HepG2 (cell line): ENCODE data around the gene OR2W3. TPM values are rescaled to one million over a fixed set of nuclear protein-coding genes. Genes with fewer than 3 reads are reported as not detected.

Source experiments
- ATAC-seq: fragments of 200-7000 bp; cut with Tn5 transposase; 3 replicates; pipeline ENCODE4 v1.9.1; 2020; ENCODE audit warnings: mild to moderate bottlenecking, moderate library complexity
- BruUV-seq: library from RNA; stranded (reverse); fragments of 400-500 nt; replicated peaks from 2 replicates; lab custom pipeline; 2021; lab: Mats Ljungman, UMichigan
- CTCF ChIA-PET: fragments of 300-600 bp; formaldehyde crosslinking; extraction: SDS; loops from one replicate; lab custom pipeline; 2021; ENCODE audit warnings: low total read pairs, inconsistent platforms, low intra/inter-chr PET ratio; lab: Yijun Ruan, JAX
- POLR2A ChIA-PET: fragments of 350-600 bp; sonication (Branson Sonifier 250); formaldehyde crosslinking; loops from one replicate; lab custom pipeline; 2020; ENCODE audit warnings: antibody characterized with exemption, inconsistent platforms; lab: Yijun Ruan, JAX
- DNase-seq: peaks from one replicate; pipeline ENCODE4 v3.0.0-alpha.2; 2015; ENCODE audit warnings: low spot score
- FAIRE-seq: peaks from 3 replicates; lab custom pipeline; 2011; peaks lifted over from hg19 to GRCh38; lab: Jason Lieb, UNC
- H2AFZ ChIP-seq: one replicate; pipeline ENCODE4 v1.6.1; 2011; ENCODE audit warnings: low read length, inconsistent platforms
- H3K27ac ChIP-seq: fragments of 300-600 bp; 3 replicates; pipeline ENCODE4 v1.8.0; 2011; ENCODE audit warnings: mixed run types, mild to moderate bottlenecking, mixed read lengths, low read length, inconsistent platforms; ENCODE audit not compliant: insufficient read depth; ENCODE audit errors: extremely low read length
- H3K27me3 ChIP-seq, 2 experiments: fragments of 200-600 bp in 1 of 2; 2 replicates in 1 of 2; 3 replicates in 1 of 2; pipeline versions ENCODE4 v1.6.0 to v1.8.0; 2011; ENCODE audit warnings: low read length in 2 of 2, mild to moderate bottlenecking in 2 of 2, moderate library complexity in 2 of 2, inconsistent platforms in 1 of 2; ENCODE audit not compliant: insufficient read depth in 2 of 2, control insufficient read depth in 1 of 2
- H3K36me3 ChIP-seq, 2 experiments: fragments of 200-600 bp in 1 of 2; replicated peaks in 1 of 2; 2 replicates in 1 of 2; 3 replicates in 1 of 2; pipeline versions ENCODE4 v1.5.1 to v1.8.0; 2011; ENCODE audit warnings: low read length in 2 of 2, inconsistent platforms in 1 of 2; ENCODE audit not compliant: insufficient read depth in 2 of 2, control insufficient read depth in 1 of 2
- H3K4me1 ChIP-seq: 2 replicates; pipeline ENCODE4 v1.5.1; 2012; ENCODE audit warnings: low read length, inconsistent platforms; ENCODE audit not compliant: insufficient read depth
- H3K4me2 ChIP-seq: 2 replicates; pipeline ENCODE4 v1.6.0; 2011; ENCODE audit warnings: low read depth, low read length, inconsistent platforms
- H3K4me3 ChIP-seq, 3 experiments: fragments of 200-600 bp in 1 of 3; sonication (generic), shearing (Covaris generic) in 1 of 3; replicated peaks in 1 of 3; 2 replicates each; pipeline ENCODE4 v1.5.1; 2011 to 2016; ENCODE audit warnings: low read length in 3 of 3, inconsistent platforms in 2 of 3, low read depth in 2 of 3, mild to moderate bottlenecking in 2 of 3, control low read depth in 1 of 3, mixed read lengths in 1 of 3; ENCODE audit not compliant: insufficient read depth in 1 of 3
- H3K79me2 ChIP-seq: one replicate; pipeline ENCODE4 v1.6.1; 2011; ENCODE audit warnings: low read length, inconsistent platforms; ENCODE audit not compliant: insufficient read depth
- H3K9ac ChIP-seq: 2 replicates; pipeline ENCODE4 v1.6.0; 2011; ENCODE audit warnings: mild to moderate bottlenecking, low read depth, low read length, inconsistent platforms; ENCODE audit not compliant: insufficient read depth
- H3K9me3 ChIP-seq: 2 replicates; pipeline ENCODE4 v1.5.1; 2012; ENCODE audit warnings: mild to moderate bottlenecking, low read length
- H4K20me1 ChIP-seq: 2 replicates; pipeline ENCODE4 v1.6.0; 2011; ENCODE audit warnings: inconsistent platforms, mild to moderate bottlenecking, low read length, moderate library complexity; ENCODE audit not compliant: insufficient read depth
- ARNT2 ChIP-seq: sonication (generic); formaldehyde crosslinking; IDR thresholded peaks from 2 replicates; pipeline ENCODE4 v1.8.0; 2022; ENCODE audit warnings: mild to moderate bottlenecking, low read depth, missing genetic modification reagents, moderate library complexity
- ETV6 ChIP-seq: sonication (generic); formaldehyde crosslinking; conservative IDR thresholded peaks from 2 replicates; pipeline ENCODE4 v1.4.0; 2020; ENCODE audit warnings: missing genetic modification reagents
- HMG20B ChIP-seq: conservative IDR thresholded peaks from 2 replicates; pipeline ENCODE4 v1.6.1; 2016; ENCODE audit warnings: missing genetic modification reagents, missing compliant biosample characterization
- HNRNPH1 ChIP-seq: fragments of 200-400 bp; formaldehyde crosslinking; optimal IDR thresholded peaks from 2 replicates; pipeline ENCODE3; 2017; ENCODE audit warnings: mild to moderate bottlenecking, low read depth, low read length
- JARID2 ChIP-seq: sonication (generic); formaldehyde crosslinking; IDR thresholded peaks from 2 replicates; pipeline ENCODE4 v1.8.1; 2023; ENCODE audit warnings: missing genetic modification reagents, inconsistent platforms; ENCODE audit not compliant: insufficient replicate concordance
- MXI1 ChIP-seq: IDR thresholded peaks from 3 replicates; pipeline ENCODE4 v1.6.1; 2012; ENCODE audit warnings: low read depth, low read length, inconsistent platforms, borderline replicate concordance
- NAIF1 ChIP-seq: sonication (generic); formaldehyde crosslinking; IDR thresholded peaks from 2 replicates; pipeline ENCODE4 v1.5.0; 2020; ENCODE audit warnings: mild to moderate bottlenecking, missing genetic modification reagents, borderline replicate concordance
- NR2F2 ChIP-seq: IDR thresholded peaks from 2 replicates; pipeline ENCODE4 v1.6.1; 2012; ENCODE audit warnings: low read depth, inconsistent platforms, borderline replicate concordance
- SAP130 ChIP-seq: IDR thresholded peaks from 2 replicates; pipeline ENCODE4 v1.6.1; 2016; ENCODE audit warnings: low read depth
- STAT5B ChIP-seq: sonication (generic); formaldehyde crosslinking; IDR thresholded peaks from 2 replicates; pipeline ENCODE4 v1.4.0; 2020; ENCODE audit warnings: missing genetic modification reagents
- TCF7L2 ChIP-seq: IDR thresholded peaks from 2 replicates; pipeline ENCODE4 v1.6.1; 2011; ENCODE audit warnings: mild to moderate bottlenecking, low read depth, low read length, moderate library complexity
- ZBED4 ChIP-seq: sonication (generic); formaldehyde crosslinking; IDR thresholded peaks from 2 replicates; pipeline ENCODE4 v1.4.0; 2020; ENCODE audit warnings: missing genetic modification reagents, borderline replicate concordance
- ZBTB37 ChIP-seq: sonication (generic); formaldehyde crosslinking; IDR thresholded peaks from 2 replicates; pipeline ENCODE4 v1.4.0; 2020; ENCODE audit warnings: mild to moderate bottlenecking, missing genetic modification reagents
- ZNF382 ChIP-seq: sonication (generic); formaldehyde crosslinking; IDR thresholded peaks from 2 replicates; pipeline ENCODE4 v1.5.0; 2020; ENCODE audit warnings: missing genetic modification reagents, mild to moderate bottlenecking, borderline replicate concordance
- ZNF678 ChIP-seq: sonication (generic); formaldehyde crosslinking; IDR thresholded peaks from 2 replicates; pipeline ENCODE4 v1.4.0; 2020; ENCODE audit warnings: mild to moderate bottlenecking, missing genetic modification reagents
- ZNF773 ChIP-seq: sonication (generic); formaldehyde crosslinking; IDR thresholded peaks from 2 replicates; pipeline ENCODE4 v1.4.0; 2020; ENCODE audit warnings: missing genetic modification reagents, borderline replicate concordance
- WGBS: methylation state at CpG from one replicate; pipeline ENCODE4 v1.1.6; 2017; ENCODE audit warnings: low lambda C conversion rate; 5-methylcytosine and 5-hydroxymethylcytosine counted together
- in situ Hi-C: cut with HindIII; loops from 2 replicates; pipeline ENCODE4 v1.10.0; 2017; ENCODE audit warnings: low pct_unique_long_range_greater_than_20kb; ENCODE audit not compliant: extremely low pct_ligation_motif_present
- intact Hi-C: fragments of 100-400 bp; cut with micrococcal nuclease; formaldehyde crosslinking; loops from one replicate; pipeline ENCODE4 v1.10.0; 2022; ENCODE audit not compliant: unreplicated experiment
- polyA plus RNA-seq, 8 experiments: library from polyadenylated mRNA; depleted of rRNA in 3 of 8; stranded (reverse) in 7 of 8; unstranded in 1 of 8; fragments of >200 nt; fragmentation: Illumina TruSeq in 4 of 8; extraction: Trizol in 4 of 8; gene quantifications; 2 replicates each; pipeline versions ENCODE4 v1.2.1 to v1.2.3, GENCODE V29; 2011 to 2016; ENCODE audit warnings: low read depth in 4 of 8, missing spikeins in 1 of 8, mixed read lengths in 1 of 8; ENCODE audit not compliant: insufficient read depth in 1 of 8
- total RNA-seq, 5 experiments: library from RNA; depleted of rRNA; stranded (reverse); fragments of >200 nt; fragmentation: Illumina TruSeq; extraction: Trizol; gene quantifications; 2 replicates each; pipeline ENCODE4 v1.2.3, GENCODE V29; 2016; ENCODE audit warnings: low read depth in 1 of 5

Gene OR2W3
- total and polyA plus RNA-seq, 2 of the 13 experiments (the other 11 are each of a cell fraction or from before 2014, with no cell fraction given), result not detected

- Histone ChIP-seq H3K27ac (no peak within 1 kb of the TSS), H3K36me3 (no peaks in the 10 kb centered on the region), H3K79me2 (no peaks in the 10 kb centered on the region), H3K4me2 (no peak within 1 kb of the TSS), H2AFZ (no peak within 1 kb of the TSS), H4K20me1 (no peaks in the 10 kb centered on the region), H3K9ac (no peak within 1 kb of the TSS), H3K4me1 (no peaks in the 10 kb centered on the region), H3K9me3 (peaks cover 5% of the 10 kb centered on the region; the same call in 1 of the 2 replicates), H3K4me3 (no peak within 1 kb of the TSS), H3K27me3 (no peaks in the 10 kb centered on the region)
- in situ Hi-C loops (no loop called here), intact Hi-C loops (no loop called here)
- ATAC-seq (no peak), FAIRE-seq (no peak), DNase-seq (no peak)
- CTCF ChIA-PET, result no interaction called here
- 23% methylated on average over 2 of the region's 2 CpGs for WGBS
- TF ChIP-seq STAT5B (no peak), HNRNPH1 (no peak), HMG20B (CRISPR knock-in tag) (no peak), JARID2 (CRISPR knock-in tag) (no peak), TCF7L2 (no peak), ZBED4 (no peak), NAIF1 (CRISPR knock-in tag) (no peak), ETV6 (no peak), NR2F2 (no peak), SAP130 (no peak), ARNT2 (CRISPR knock-in tag) (no peak), MXI1 (no peak), ZNF382 (no peak), ZNF773 (no peak), ZNF678 (no peak), ZBTB37 (no peak)
- POLR2A ChIA-PET, result no interaction called here
- BruUV-seq, result no TSS peak
Observed at GRCh38 chr1:247919952-247920351, 24.6 kb downstream of the OR2W3 start, which contains the start of gene OR2T8. OR2T8 (plus strand) TSS chr1:247920252; CDS start chr1:247921018, 766 bp downstream.
